HG02588 (cell line): ENCODE measurements around the gene UBE2N.
"Not testable (repeated sequence)": the region's sequence is repeated elsewhere in the genome, so short reads cannot be mapped to it uniquely, and the experiment has no call there.

ENCODE experiments used
- ATAC-seq: cut with Tn5 transposase; IDR thresholded peaks from one replicate; pipeline ENCODE4 v1.9.1; 2021; ENCODE audit warnings: mild to moderate bottlenecking, moderate library complexity; ENCODE audit not compliant: unreplicated experiment

Gene UBE2N

GRCh38 chr12:93415723-93416464 is 25.9 kb downstream of the UBE2N start:
- no peak for ATAC-seq

GRCh38 chr12:93413064-93413463 is 28.7 kb downstream of the UBE2N start:
- no peak for ATAC-seq

GRCh38 chr12:93412396-93412795 is 29.4 kb downstream of the UBE2N start:
- not testable (repeated sequence) for ATAC-seq

GRCh38 chr12:93411060-93411459 is 30.7 kb downstream of the UBE2N start:
- not testable (repeated sequence) for ATAC-seq

GRCh38 chr12:93409343-93410187 is 32.2 kb downstream of the UBE2N start:
- ATAC-seq = not testable (repeated sequence)

GRCh38 chr12:93408813-93409212 is 32.9 kb downstream of the UBE2N start:
- no peak for ATAC-seq

- ATAC-seq = no peak
These were observed 33.8 kb downstream of the UBE2N start for GRCh38 chr12:93407963-93408283.

GRCh38 chr12:93407054-93407962 is 34.4 kb downstream of the UBE2N start:
- no peak for ATAC-seq

GRCh38 chr12:93404961-93405849 is 36.5 kb downstream of the UBE2N start:
- ATAC-seq = no peak

- no peak for ATAC-seq
These were observed 37.6 kb downstream of the UBE2N start for GRCh38 chr12:93403988-93404803.

- no peak for ATAC-seq
These were observed 39.1 kb downstream of the UBE2N start for GRCh38 chr12:93402333-93403311.

- peak; percentile 95 for ATAC-seq
These were observed 42.4 kb downstream of the UBE2N start for GRCh38 chr12:93399183-93399863.

GRCh38 chr12:93397412-93397811 is 44.3 kb downstream of the UBE2N start:
- no peak for ATAC-seq

GRCh38 chr12:93393425-93393824 is 48.3 kb downstream of the UBE2N start:
- ATAC-seq = no peak

- no peak for ATAC-seq
These were observed 51.0 kb downstream of the UBE2N start for GRCh38 chr12:93390549-93391297.

GRCh38 chr12:93390031-93390430 is 51.7 kb downstream of the UBE2N start:
- ATAC-seq = no peak

- ATAC-seq = no peak
These were observed 54.0 kb downstream of the UBE2N start for GRCh38 chr12:93387780-93388179.
